GM18499 (cell line): ENCODE results near the gene CBX8.

Experiments used
- ATAC-seq: cut with Tn5 transposase; IDR thresholded peaks from one replicate; pipeline ENCODE4 v1.9.1; 2021; ENCODE audit warnings: moderate number of reproducible peaks; ENCODE audit not compliant: insufficient read depth, unreplicated experiment

The CBX8 gene

GRCh38 chr17:79835953-79836509 is 39.2 kb upstream of the CBX8 start:
- no peak for ATAC-seq

- ATAC-seq = no peak
Observed at GRCh38 chr17:79835470-79835899, 38.6 kb upstream of the CBX8 start.

- ATAC-seq = no peak
Observed at GRCh38 chr17:79834565-79835469, 37.9 kb upstream of the CBX8 start.

- ATAC-seq = no peak
Observed at GRCh38 chr17:79833744-79834564, 37.1 kb upstream of the CBX8 start.

GRCh38 chr17:79833110-79833450 is 36.2 kb upstream of the CBX8 start:
- no peak for ATAC-seq

- no peak for ATAC-seq
Observed at GRCh38 chr17:79832218-79833109, 35.6 kb upstream of the CBX8 start.

- no peak for ATAC-seq
Observed at GRCh38 chr17:79831265-79832217, 34.7 kb upstream of the CBX8 start.

- ATAC-seq = no peak
Observed at GRCh38 chr17:79830763-79831264, 33.9 kb upstream of the CBX8 start.

GRCh38 chr17:79830303-79830702 is 33.4 kb upstream of the CBX8 start:
- no peak for ATAC-seq

GRCh38 chr17:79829457-79829856 is 32.6 kb upstream of the CBX8 start:
- ATAC-seq = no peak

- no peak for ATAC-seq
Observed at GRCh38 chr17:79829004-79829403, 32.1 kb upstream of the CBX8 start.

GRCh38 chr17:79826841-79827578 is 30.1 kb upstream of the CBX8 start:
- ATAC-seq = no peak

GRCh38 chr17:79826204-79826680 is 29.4 kb upstream of the CBX8 start:
- no peak for ATAC-seq

GRCh38 chr17:79825580-79825921 is 28.7 kb upstream of the CBX8 start:
- ATAC-seq = no peak

GRCh38 chr17:79824893-79825579 is 28.2 kb upstream of the CBX8 start:
- ATAC-seq = no peak

GRCh38 chr17:79824234-79824633 is 27.4 kb upstream of the CBX8 start:
- no peak for ATAC-seq

- no peak for ATAC-seq
Observed at GRCh38 chr17:79822583-79823124, 25.8 kb upstream of the CBX8 start.
